GM12878 (cell line): ENCODE results near the gene XPO5. TPM values are rescaled to one million over a fixed set of nuclear protein-coding genes. Genes with fewer than 3 reads are reported as not detected.

ENCODE experiments used
- CBX3 ChIP-seq: fragments of 200-600 bp; sonication (generic); IDR thresholded peaks from 2 replicates; pipeline ENCODE4 v1.6.1; 2016; ENCODE audit warnings: low read depth, borderline replicate concordance
- CEBPB ChIP-seq, 2 experiments: fragments of 150-350 bp in 1 of 2; IDR thresholded peaks; 2 replicates each; pipeline ENCODE4 v1.6.1; 2012 to 2014; ENCODE audit warnings: low read depth in 2 of 2, low read length in 2 of 2, borderline replicate concordance in 1 of 2, inconsistent platforms in 1 of 2
- EED ChIP-seq: sonication (generic); IDR thresholded peaks from 2 replicates; pipeline ENCODE4 v1.6.1; 2016; ENCODE audit warnings: antibody characterized with exemption, low read depth
- EGR1 ChIP-seq, 2 experiments: IDR thresholded peaks; 1 replicate in 1 of 2; 2 replicates in 1 of 2; pipeline ENCODE4 v1.6.1; 2011 to 2012; ENCODE audit warnings: low read depth in 2 of 2, low read length in 2 of 2, borderline replicate concordance in 1 of 2, mild to moderate bottlenecking in 1 of 2, moderate library complexity in 1 of 2
- NR2C2 ChIP-seq: IDR thresholded peaks from 2 replicates; pipeline ENCODE4 v1.6.1; 2011; ENCODE audit warnings: borderline replicate concordance, low read depth; ENCODE audit not compliant: control insufficient read depth, insufficient read length
- TAF1 ChIP-seq: IDR thresholded peaks from 2 replicates; pipeline ENCODE4 v1.6.1; 2011; ENCODE audit warnings: mild to moderate bottlenecking, low read depth, low read length, borderline replicate concordance
- TCF7 ChIP-seq: IDR thresholded peaks from 2 replicates; pipeline ENCODE4 v1.6.1; 2014; ENCODE audit warnings: antibody characterized with exemption, borderline replicate concordance
- WRNIP1 ChIP-seq: IDR thresholded peaks from 2 replicates; pipeline ENCODE4 v1.6.1; 2011; ENCODE audit warnings: low read depth, low read length, improper control_type of control experiment, borderline replicate concordance
- polyA plus RNA-seq, 11 experiments: library from polyadenylated mRNA; depleted of rRNA in 4 of 11; unstranded in 6 of 11; stranded (reverse) in 5 of 11; fragments of >200 nt; fragmentation: Nextera tagmentation in 4 of 11; fragmentation: Illumina TruSeq in 1 of 11; extraction: Ambion mirVana in 4 of 11; extraction: Trizol in 1 of 11; gene quantifications; 1 replicate in 1 of 11; 2 replicates in 10 of 11; pipeline versions ENCODE4 v1.2.1 to v1.2.3, GENCODE V29; 2011 to 2016; ENCODE audit warnings: inconsistent platforms in 2 of 11, missing spikeins in 2 of 11, low read depth in 1 of 11
- total RNA-seq, 4 experiments: library from RNA; depleted of rRNA in 3 of 4; stranded (reverse); fragments of >200 nt in 3 of 4; fragmentation: Illumina TruSeq in 1 of 4; extraction: Trizol in 1 of 4; gene quantifications; 2 replicates each; pipeline versions ENCODE4 v1.2.1 to v1.2.3, GENCODE V29; 2013 to 2021
- TF ChIP-seq, protein P1 (sequence below): fragments of 450-650 bp; IDR thresholded peaks from 2 replicates; pipeline ENCODE4 v1.6.1; 2016; ENCODE audit warnings: mild to moderate bottlenecking, moderate library complexity, borderline replicate concordance
- TF ChIP-seq, protein P2 (sequence below): IDR thresholded peaks from 2 replicates; pipeline ENCODE4 v1.6.1; 2011; ENCODE audit warnings: mild to moderate bottlenecking, low read depth, low read length, moderate library complexity; ENCODE audit not compliant: insufficient replicate concordance
- TF ChIP-seq, protein P3 (sequence below): IDR thresholded peaks from 2 replicates; pipeline ENCODE4 v1.6.1; 2012; ENCODE audit warnings: mild to moderate bottlenecking, low read depth, low read length
- TF ChIP-seq, protein P4 (sequence below): fragments of 450-650 bp; formaldehyde crosslinking; IDR thresholded peaks from 2 replicates; pipeline ENCODE4 v1.5.0; 2022; ENCODE audit warnings: mild to moderate bottlenecking, missing genetic modification characterization

The XPO5 gene
- total and polyA plus RNA-seq, 10 of the 15 experiments (the other 5 are each of a cell fraction or from before 2014, with no cell fraction given): 11.3 to 76.0 (median 41.6) TPM

DNA sequence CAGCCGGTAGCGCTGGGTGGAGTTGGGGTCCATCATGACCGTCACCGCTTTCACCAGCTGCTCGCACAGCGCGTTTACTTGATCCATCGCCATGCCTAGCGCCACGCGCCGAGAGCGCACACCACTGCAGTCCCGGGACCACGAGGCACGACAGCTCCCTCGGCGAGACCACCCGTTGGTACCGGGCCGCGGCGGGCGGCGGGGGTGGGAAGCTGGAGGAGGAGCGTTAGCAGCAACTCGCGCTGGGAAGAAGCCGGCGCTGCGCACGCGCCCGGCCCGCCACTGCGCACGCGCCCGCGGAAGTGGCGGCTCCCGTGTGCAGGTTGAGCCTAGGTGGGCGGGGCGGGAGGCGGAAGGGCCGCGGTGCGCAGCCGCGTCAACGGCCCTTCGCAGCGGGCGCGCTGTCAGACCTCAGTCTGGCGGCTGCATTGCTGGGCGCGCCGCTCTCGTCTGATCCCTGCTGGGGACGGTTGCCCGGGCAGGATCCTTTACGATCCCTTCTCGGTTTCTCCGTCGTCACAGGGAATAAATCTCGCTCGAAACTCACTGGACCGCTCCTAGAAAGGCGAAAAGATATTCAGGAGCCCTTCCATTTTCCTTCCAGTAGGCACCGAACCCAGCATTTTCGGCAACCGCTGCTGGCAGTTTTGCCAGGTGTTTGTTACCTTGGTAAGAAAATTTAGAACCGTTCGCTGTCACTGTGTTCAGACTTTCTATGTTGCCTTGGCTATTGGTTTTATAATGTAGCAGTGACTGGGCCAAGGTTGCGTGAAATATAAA is at the start of gene XPO5, which contains the start of gene POLH (continued):
- TF ChIP-seq, protein P1, sequence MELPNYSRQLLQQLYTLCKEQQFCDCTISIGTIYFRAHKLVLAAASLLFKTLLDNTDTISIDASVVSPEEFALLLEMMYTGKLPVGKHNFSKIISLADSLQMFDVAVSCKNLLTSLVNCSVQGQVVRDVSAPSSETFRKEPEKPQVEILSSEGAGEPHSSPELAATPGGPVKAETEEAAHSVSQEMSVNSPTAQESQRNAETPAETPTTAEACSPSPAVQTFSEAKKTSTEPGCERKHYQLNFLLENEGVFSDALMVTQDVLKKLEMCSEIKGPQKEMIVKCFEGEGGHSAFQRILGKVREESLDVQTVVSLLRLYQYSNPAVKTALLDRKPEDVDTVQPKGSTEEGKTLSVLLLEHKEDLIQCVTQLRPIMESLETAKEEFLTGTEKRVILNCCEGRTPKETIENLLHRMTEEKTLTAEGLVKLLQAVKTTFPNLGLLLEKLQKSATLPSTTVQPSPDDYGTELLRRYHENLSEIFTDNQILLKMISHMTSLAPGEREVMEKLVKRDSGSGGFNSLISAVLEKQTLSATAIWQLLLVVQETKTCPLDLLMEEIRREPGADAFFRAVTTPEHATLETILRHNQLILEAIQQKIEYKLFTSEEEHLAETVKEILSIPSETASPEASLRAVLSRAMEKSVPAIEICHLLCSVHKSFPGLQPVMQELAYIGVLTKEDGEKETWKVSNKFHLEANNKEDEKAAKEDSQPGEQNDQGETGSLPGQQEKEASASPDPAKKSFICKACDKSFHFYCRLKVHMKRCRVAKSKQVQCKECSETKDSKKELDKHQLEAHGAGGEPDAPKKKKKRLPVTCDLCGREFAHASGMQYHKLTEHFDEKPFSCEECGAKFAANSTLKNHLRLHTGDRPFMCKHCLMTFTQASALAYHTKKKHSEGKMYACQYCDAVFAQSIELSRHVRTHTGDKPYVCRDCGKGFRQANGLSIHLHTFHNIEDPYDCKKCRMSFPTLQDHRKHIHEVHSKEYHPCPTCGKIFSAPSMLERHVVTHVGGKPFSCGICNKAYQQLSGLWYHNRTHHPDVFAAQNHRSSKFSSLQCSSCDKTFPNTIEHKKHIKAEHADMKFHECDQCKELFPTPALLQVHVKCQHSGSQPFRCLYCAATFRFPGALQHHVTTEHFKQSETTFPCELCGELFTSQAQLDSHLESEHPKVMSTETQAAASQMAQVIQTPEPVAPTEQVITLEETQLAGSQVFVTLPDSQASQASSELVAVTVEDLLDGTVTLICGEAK: peak; percentile 13; the same call in 1 of the 2 replicates
- TF ChIP-seq CBX3 (no peak), EED (0 out of 2 replicates have a peak, but pooled peaks have one; percentile 19), TAF1 (peak; percentile 99), NR2C2 (no peak), WRNIP1 (no peak), EGR1 (IDR thresholded peaks at IDR 0.05; ENCODE audit: borderline replicate concordance in 1 of 2, low read depth in 2 of 2, low read length in 2 of 2) (peak in 1 of 2 experiments; percentile 76; a peak in 1 of 3 replicates), TCF7 (no peak), CEBPB (IDR thresholded peaks at IDR 0.05; ENCODE audit: borderline replicate concordance in 1 of 2, low read depth in 2 of 2, low read length in 2 of 2) (no peak)
- TF ChIP-seq, protein P2, sequence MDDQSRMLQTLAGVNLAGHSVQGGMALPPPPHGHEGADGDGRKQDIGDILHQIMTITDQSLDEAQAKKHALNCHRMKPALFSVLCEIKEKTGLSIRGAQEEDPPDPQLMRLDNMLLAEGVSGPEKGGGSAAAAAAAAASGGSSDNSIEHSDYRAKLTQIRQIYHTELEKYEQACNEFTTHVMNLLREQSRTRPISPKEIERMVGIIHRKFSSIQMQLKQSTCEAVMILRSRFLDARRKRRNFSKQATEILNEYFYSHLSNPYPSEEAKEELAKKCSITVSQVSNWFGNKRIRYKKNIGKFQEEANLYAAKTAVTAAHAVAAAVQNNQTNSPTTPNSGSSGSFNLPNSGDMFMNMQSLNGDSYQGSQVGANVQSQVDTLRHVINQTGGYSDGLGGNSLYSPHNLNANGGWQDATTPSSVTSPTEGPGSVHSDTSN: peak; percentile 32
- TF ChIP-seq, protein P3, sequence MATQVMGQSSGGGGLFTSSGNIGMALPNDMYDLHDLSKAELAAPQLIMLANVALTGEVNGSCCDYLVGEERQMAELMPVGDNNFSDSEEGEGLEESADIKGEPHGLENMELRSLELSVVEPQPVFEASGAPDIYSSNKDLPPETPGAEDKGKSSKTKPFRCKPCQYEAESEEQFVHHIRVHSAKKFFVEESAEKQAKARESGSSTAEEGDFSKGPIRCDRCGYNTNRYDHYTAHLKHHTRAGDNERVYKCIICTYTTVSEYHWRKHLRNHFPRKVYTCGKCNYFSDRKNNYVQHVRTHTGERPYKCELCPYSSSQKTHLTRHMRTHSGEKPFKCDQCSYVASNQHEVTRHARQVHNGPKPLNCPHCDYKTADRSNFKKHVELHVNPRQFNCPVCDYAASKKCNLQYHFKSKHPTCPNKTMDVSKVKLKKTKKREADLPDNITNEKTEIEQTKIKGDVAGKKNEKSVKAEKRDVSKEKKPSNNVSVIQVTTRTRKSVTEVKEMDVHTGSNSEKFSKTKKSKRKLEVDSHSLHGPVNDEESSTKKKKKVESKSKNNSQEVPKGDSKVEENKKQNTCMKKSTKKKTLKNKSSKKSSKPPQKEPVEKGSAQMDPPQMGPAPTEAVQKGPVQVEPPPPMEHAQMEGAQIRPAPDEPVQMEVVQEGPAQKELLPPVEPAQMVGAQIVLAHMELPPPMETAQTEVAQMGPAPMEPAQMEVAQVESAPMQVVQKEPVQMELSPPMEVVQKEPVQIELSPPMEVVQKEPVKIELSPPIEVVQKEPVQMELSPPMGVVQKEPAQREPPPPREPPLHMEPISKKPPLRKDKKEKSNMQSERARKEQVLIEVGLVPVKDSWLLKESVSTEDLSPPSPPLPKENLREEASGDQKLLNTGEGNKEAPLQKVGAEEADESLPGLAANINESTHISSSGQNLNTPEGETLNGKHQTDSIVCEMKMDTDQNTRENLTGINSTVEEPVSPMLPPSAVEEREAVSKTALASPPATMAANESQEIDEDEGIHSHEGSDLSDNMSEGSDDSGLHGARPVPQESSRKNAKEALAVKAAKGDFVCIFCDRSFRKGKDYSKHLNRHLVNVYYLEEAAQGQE: 0 out of 2 replicates have a peak, but pooled peaks have one; percentile 34
- TF ChIP-seq, protein P4, sequence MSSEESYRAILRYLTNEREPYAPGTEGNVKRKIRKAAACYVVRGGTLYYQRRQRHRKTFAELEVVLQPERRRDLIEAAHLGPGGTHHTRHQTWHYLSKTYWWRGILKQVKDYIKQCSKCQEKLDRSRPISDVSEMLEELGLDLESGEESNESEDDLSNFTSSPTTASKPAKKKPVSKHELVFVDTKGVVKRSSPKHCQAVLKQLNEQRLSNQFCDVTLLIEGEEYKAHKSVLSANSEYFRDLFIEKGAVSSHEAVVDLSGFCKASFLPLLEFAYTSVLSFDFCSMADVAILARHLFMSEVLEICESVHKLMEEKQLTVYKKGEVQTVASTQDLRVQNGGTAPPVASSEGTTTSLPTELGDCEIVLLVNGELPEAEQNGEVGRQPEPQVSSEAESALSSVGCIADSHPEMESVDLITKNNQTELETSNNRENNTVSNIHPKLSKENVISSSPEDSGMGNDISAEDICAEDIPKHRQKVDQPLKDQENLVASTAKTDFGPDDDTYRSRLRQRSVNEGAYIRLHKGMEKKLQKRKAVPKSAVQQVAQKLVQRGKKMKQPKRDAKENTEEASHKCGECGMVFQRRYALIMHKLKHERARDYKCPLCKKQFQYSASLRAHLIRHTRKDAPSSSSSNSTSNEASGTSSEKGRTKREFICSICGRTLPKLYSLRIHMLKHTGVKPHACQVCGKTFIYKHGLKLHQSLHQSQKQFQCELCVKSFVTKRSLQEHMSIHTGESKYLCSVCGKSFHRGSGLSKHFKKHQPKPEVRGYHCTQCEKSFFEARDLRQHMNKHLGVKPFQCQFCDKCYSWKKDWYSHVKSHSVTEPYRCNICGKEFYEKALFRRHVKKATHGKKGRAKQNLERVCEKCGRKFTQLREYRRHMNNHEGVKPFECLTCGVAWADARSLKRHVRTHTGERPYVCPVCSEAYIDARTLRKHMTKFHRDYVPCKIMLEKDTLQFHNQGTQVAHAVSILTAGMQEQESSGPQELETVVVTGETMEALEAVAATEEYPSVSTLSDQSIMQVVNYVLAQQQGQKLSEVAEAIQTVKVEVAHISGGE (CRISPR knock-in tag): no peak
